GM12891 (cell line): ENCODE data around the gene GCNT2.
A peak's percentile ranks its signal among the peaks of the same experiment; 100 is the strongest.

Experiments
- DNase-seq: peaks from one replicate; pipeline ENCODE4 v3.0.0; 2011; ENCODE audit warnings: low spot score; ENCODE audit not compliant: insufficient read length
- FAIRE-seq: peaks from 2 replicates; lab custom pipeline; 2011; peaks lifted over from hg19 to GRCh38; lab: Jason Lieb, UNC
- PAX5 ChIP-seq: IDR thresholded peaks from 2 replicates; pipeline ENCODE4 v1.6.1; 2011; ENCODE audit warnings: low read length, moderate library complexity, mild to moderate bottlenecking; ENCODE audit not compliant: insufficient read depth, severe bottlenecking
- POLR2A ChIP-seq: IDR thresholded peaks from 2 replicates; pipeline ENCODE4 v1.6.1; 2011; ENCODE audit warnings: low read depth, low read length, control low read depth
- POLR2AphosphoS5 ChIP-seq: IDR thresholded peaks from 2 replicates; pipeline ENCODE4 v1.6.1; 2011; ENCODE audit warnings: low read depth, low read length, control low read depth
- POU2F2 ChIP-seq: IDR thresholded peaks from 2 replicates; pipeline ENCODE4 v1.6.1; 2011; ENCODE audit warnings: low read depth, mild to moderate bottlenecking, control low read depth, low read length, moderate library complexity
- SPI1 ChIP-seq: IDR thresholded peaks from 2 replicates; pipeline ENCODE4 v1.6.1; 2011; ENCODE audit warnings: low read depth, low read length, control low read depth
- TAF1 ChIP-seq: IDR thresholded peaks from 2 replicates; pipeline ENCODE4 v1.6.1; 2011; ENCODE audit warnings: low read depth, low read length, control low read depth

GCNT2 gene

GRCh38 chr6:10547809-10548208 lies 26.7 kb downstream of the GCNT2 start:
- no peak for TF ChIP-seq POLR2A
- TF ChIP-seq SPI1 = no peak
- no peak for TF ChIP-seq POU2F2
- TF ChIP-seq TAF1 = no peak
- TF ChIP-seq PAX5 = no peak
- no peak for TF ChIP-seq POLR2AphosphoS5
- FAIRE-seq (no peak), DNase-seq (no peak)

GRCh38 chr6:10550764-10551163 lies 29.6 kb downstream of the GCNT2 start:
- DNase-seq (no peak), FAIRE-seq (no peak)
- TF ChIP-seq POLR2A (no peak), TAF1 (no peak), SPI1 (no peak), POLR2AphosphoS5 (no peak), PAX5 (no peak), POU2F2 (no peak)

- TF ChIP-seq POLR2AphosphoS5 (no peak), SPI1 (no peak), TAF1 (no peak), POU2F2 (no peak), PAX5 (no peak), POLR2A (no peak)
- DNase-seq = no peak
- FAIRE-seq = no peak
These were observed 31.2 kb downstream of the GCNT2 start for GRCh38 chr6:10552270-10552810.

GRCh38 chr6:10553871-10554270 lies 32.7 kb downstream of the GCNT2 start:
- TF ChIP-seq TAF1 = no peak
- TF ChIP-seq POLR2A = no peak
- no peak for TF ChIP-seq PAX5
- DNase-seq (no peak), FAIRE-seq (no peak)

- FAIRE-seq (peak; percentile 20), DNase-seq (no peak)
- TF ChIP-seq POU2F2 = no peak
- no peak for TF ChIP-seq SPI1
- TF ChIP-seq TAF1 = no peak
- no peak for TF ChIP-seq POLR2A
- TF ChIP-seq PAX5 = no peak
- TF ChIP-seq POLR2AphosphoS5 = no peak
These were observed 33.7 kb downstream of the GCNT2 start for GRCh38 chr6:10554826-10555225.

- no peak for FAIRE-seq
- TF ChIP-seq TAF1 (no peak), POLR2A (no peak), POLR2AphosphoS5 (no peak), SPI1 (no peak), PAX5 (no peak), POU2F2 (no peak)
- DNase-seq = no peak
These were observed 34.6 kb downstream of the GCNT2 start for GRCh38 chr6:10555625-10556309.

- TF ChIP-seq POLR2A (no peak), POU2F2 (no peak), POLR2AphosphoS5 (no peak), TAF1 (no peak), SPI1 (no peak), PAX5 (no peak)
- no peak for DNase-seq
- FAIRE-seq = no peak
These were observed 35.4 kb downstream of the GCNT2 start for GRCh38 chr6:10556589-10556988.

GRCh38 chr6:10556992-10557391 lies 35.8 kb downstream of the GCNT2 start:
- no peak for TF ChIP-seq POLR2A
- TF ChIP-seq PAX5 = no peak
- TF ChIP-seq POU2F2 = no peak
- DNase-seq = no peak
- FAIRE-seq = no peak

- no peak for DNase-seq
- TF ChIP-seq TAF1 (no peak), POLR2AphosphoS5 (no peak), POU2F2 (no peak), SPI1 (no peak), PAX5 (no peak), POLR2A (no peak)
- FAIRE-seq = no peak
These were observed 36.8 kb downstream of the GCNT2 start for GRCh38 chr6:10557913-10558312.

- DNase-seq (no peak), FAIRE-seq (no peak)
- TF ChIP-seq POU2F2 (no peak), TAF1 (no peak), PAX5 (no peak), POLR2A (no peak), POLR2AphosphoS5 (no peak), SPI1 (no peak)
These were observed 37.4 kb downstream of the GCNT2 start for GRCh38 chr6:10558565-10558964.
